ENCODE data around the gene SLC19A3.

Gene SLC19A3

DNA sequence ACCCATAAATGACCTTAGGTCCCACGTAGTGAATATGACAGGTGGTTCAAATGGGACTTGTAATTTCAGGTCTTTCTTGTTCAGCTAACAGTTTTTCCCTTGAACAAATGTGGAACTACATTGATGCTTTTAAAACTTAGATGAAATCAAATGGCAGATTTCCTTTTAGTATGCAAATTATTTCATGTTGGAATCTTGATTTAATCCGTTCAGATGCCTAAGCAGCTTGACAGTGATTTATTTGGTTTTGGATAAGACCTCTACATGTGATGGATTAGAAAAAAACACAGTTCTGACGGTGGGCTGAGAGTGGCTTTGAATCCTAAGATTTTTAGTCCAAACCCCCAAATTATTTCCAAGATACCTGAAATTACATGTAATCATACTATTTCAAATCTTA lies 83.6 kb downstream of the SLC19A3 start:
- H3K4me2 ChIP-seq (ENCODE audit: low read length): no peak overlapping the region
- H3K9me2 ChIP-seq (replicated peaks; ENCODE audit: control insufficient read depth, low read length): no peaks in the 10 kb centered on the region
- H4K20me1 ChIP-seq (ENCODE audit: control insufficient read depth, insufficient read depth, low read depth, low read length): no peaks in the 10 kb centered on the region
- no peak for TF ChIP-seq EZH2phosphoT487 (IDR thresholded peaks at IDR 0.05; ENCODE audit: borderline replicate concordance, low read length)
- TF ChIP-seq, protein P1, sequence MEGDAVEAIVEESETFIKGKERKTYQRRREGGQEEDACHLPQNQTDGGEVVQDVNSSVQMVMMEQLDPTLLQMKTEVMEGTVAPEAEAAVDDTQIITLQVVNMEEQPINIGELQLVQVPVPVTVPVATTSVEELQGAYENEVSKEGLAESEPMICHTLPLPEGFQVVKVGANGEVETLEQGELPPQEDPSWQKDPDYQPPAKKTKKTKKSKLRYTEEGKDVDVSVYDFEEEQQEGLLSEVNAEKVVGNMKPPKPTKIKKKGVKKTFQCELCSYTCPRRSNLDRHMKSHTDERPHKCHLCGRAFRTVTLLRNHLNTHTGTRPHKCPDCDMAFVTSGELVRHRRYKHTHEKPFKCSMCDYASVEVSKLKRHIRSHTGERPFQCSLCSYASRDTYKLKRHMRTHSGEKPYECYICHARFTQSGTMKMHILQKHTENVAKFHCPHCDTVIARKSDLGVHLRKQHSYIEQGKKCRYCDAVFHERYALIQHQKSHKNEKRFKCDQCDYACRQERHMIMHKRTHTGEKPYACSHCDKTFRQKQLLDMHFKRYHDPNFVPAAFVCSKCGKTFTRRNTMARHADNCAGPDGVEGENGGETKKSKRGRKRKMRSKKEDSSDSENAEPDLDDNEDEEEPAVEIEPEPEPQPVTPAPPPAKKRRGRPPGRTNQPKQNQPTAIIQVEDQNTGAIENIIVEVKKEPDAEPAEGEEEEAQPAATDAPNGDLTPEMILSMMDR (IDR thresholded peaks at IDR 0.05; ENCODE audit: low read depth, low read length, poor library complexity, severe bottlenecking): no peak
- no peak overlapping the region for H3K27ac ChIP-seq (ENCODE audit: low read depth, low read length)
- no peaks in the 10 kb centered on the region for H3F3A ChIP-seq (ENCODE audit: control insufficient read depth, insufficient read depth)
- H3K27me3 ChIP-seq (ENCODE audit: control insufficient read depth, low read length): peaks cover 13% of the 10 kb centered on the region
- H3K36me3 ChIP-seq (ENCODE audit: control insufficient read depth, low read length): no peaks in the 10 kb centered on the region
- H3K4me1 ChIP-seq (ENCODE audit: control insufficient read depth, low read length): no peaks in the 10 kb centered on the region
- H3K79me2 ChIP-seq (ENCODE audit: control insufficient read depth, low read length): no peaks in the 10 kb centered on the region
- no peak overlapping the region for H3K4me3 ChIP-seq (ENCODE audit: low read length)
- H3K9me3 ChIP-seq (ENCODE audit: control insufficient read depth, insufficient read depth, low read length): no peaks in the 10 kb centered on the region

All from DOHH2 (cell line).